ENCODE results near the gene ROR2. TPM values are rescaled to one million over a fixed set of nuclear protein-coding genes. Genes with fewer than 3 reads are reported as not detected.

The ROR2 gene
- total RNA-seq, 1 experiment from 2014 or later, result 40.0 TPM

DNA sequence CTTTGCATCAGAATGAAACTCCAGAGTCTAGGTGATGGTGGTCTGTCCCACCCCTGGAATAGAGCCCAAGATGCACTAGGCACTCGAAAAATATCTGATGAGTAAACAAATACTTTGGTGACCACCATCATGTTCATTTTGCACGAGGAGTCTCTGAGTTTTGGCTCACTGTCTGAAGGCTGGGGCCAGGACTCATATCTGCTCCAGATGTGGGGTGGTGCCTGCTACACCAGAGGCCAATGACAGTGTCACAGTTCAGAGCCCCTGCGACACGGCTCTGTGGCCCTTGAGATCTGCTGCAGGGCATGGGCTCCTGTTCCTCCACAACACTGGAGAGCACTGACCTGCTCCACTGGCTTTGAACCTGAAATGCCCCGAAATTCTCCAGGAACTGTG is 164.6 kb downstream of the ROR2 start:
- no peak for DNase-seq
- H3K27me3 ChIP-seq (ENCODE audit: control insufficient read depth, insufficient read depth, low read length), result no peaks in the 10 kb centered on the region
- no peak overlapping the region for H3K4me3 ChIP-seq (ENCODE audit: insufficient read depth, low read depth, low read length)
- no peaks in the 10 kb centered on the region for H3K36me3 ChIP-seq (replicated peaks; ENCODE audit: control insufficient read depth, insufficient read depth, low read length)

DNA sequence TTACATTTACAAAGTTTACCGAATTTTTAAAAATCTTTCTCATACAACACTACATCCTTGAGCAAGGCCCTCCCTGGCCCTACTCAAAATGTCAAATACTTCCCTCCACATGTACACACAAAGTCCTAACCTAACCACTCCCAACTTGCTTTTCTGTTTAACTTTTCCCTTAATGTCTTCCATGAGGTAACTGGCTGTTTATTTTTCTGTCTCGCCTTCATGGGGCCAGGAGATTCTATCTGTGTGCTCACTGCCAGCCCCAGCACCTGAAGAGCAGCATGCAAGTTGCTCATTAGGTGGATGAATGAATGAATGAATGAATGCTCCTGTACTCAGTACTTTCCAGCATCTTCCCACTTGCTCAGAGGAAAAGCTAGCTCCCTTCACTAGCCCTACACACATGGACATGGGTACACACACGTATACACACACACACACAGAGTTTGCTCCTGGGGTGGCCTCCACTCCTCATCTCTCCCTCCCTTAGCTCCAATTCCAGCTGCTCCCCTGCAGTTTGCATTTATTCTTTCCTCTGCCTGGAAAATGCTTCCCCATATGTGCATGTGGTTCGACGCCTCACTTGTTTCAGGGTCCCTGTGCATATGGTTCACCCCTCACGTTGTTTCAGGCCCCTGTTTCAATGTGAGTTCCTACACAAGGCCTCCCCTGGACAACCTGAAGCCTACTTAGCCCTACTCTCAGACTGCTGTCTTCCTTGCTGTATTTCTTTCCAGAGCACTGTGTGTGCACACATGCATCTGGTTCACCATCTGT is 165.2 kb downstream of the ROR2 start:
- no peak overlapping the region for H3K4me3 ChIP-seq (ENCODE audit: insufficient read depth, low read depth, low read length)
- no peaks in the 10 kb centered on the region for H3K27me3 ChIP-seq (ENCODE audit: control insufficient read depth, insufficient read depth, low read length)
- DNase-seq, result no peak
- H3K36me3 ChIP-seq (replicated peaks; ENCODE audit: control insufficient read depth, insufficient read depth, low read length), result no peaks in the 10 kb centered on the region

DNA sequence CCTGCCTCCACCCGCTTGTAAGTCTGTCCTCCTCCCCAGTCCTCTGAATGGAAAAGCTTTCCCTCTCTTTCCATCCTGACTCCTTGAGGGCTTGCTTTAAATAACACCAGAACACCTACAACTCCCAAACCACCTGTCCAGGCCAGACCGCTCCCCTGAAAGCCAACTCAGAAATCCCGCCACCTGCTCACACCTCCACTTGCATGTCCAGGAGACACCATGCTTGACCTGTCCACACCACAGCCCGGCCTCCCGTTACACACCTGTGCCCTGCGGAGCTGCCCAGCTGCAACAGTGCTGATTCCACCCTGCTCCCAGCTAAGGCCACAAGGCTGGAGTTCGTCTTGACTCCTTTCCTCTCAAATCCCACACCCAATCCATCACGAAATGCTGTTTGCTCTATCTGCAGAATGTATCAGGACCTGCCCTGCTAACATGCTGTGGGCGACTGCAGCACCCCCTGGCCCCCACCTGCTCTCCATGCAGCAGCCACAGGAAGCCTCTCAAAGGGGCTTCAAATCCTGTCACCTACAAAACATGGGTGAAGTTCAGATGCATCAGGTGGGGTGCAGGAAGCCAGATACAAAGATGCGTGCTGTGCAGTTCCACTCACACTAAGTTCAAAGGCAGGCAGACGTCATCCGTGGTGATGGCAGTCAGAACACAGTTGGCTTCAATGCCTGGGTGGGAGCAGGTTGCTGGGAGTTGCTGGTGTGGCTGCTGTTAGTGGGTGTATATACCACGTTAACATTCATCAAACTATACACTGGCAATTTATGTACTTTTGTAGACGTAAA is 166.0 kb downstream of the ROR2 start:
- Histone ChIP-seq H3K27me3 (ENCODE audit: control insufficient read depth, insufficient read depth, low read length) (no peaks in the 10 kb centered on the region), H3K36me3 (replicated peaks; ENCODE audit: control insufficient read depth, insufficient read depth, low read length) (no peaks in the 10 kb centered on the region), H3K4me3 (ENCODE audit: insufficient read depth, low read depth, low read length) (no peak overlapping the region)
- no peak for DNase-seq

DNA sequence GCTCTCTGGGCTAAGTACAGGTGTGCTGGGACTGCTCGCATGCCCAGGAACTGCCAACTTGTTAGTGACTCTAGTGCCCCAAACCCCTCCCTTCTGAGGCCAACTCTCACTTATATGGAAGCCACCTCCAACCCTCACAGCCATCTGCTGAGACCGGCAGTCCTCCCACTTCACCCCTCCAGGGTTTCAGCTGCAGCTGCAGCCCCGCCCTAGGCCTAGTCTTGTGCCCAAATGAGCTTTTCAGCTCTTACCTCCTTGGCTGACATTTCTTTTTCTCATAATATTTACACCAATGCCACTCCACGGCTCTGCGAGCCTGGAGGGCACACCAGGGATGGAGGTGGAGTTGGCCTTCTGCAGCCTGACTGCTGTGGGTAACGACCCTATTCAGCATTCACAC is 166.6 kb downstream of the ROR2 start:
- no peak overlapping the region for H3K4me3 ChIP-seq (ENCODE audit: insufficient read depth, low read depth, low read length)
- no peaks in the 10 kb centered on the region for H3K36me3 ChIP-seq (replicated peaks; ENCODE audit: control insufficient read depth, insufficient read depth, low read length)
- no peak for DNase-seq

DNA sequence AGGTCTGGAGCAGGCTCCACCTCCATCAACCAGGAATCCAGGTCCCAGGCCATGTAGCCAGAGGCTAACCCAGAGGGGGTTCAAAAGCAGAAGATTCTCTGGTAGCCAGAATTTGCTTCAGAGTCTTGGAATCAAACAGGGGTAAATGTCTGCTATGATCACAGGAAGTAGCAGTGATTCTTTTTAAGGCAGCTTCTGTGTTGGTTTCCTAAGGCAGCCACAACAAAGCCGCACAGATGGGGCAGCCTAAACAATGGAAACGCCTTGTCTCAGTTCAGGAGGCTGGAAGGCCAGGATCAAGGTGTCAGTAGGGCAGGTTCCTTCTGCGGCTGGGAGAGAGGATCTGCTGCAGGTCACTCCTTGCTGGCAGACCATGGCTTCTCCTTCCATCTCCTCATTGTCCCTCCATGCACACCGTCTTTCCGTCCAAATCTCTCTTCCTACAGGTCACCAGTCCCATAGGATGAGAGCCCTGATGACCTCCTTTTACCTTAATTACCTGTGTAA is 167.3 kb downstream of the ROR2 start:
- Histone ChIP-seq H3K27me3 (ENCODE audit: control insufficient read depth, insufficient read depth, low read length) (no peaks in the 10 kb centered on the region), H3K36me3 (replicated peaks; ENCODE audit: control insufficient read depth, insufficient read depth, low read length) (no peaks in the 10 kb centered on the region), H3K4me3 (ENCODE audit: insufficient read depth, low read depth, low read length) (no peak overlapping the region)
- no peak for DNase-seq

More for the DNA sequence above, 166.6 kb downstream of the ROR2 start:
- H3K27me3 ChIP-seq (ENCODE audit: control insufficient read depth, insufficient read depth, low read length), result no peaks in the 10 kb centered on the region

- Histone ChIP-seq H3K36me3 (replicated peaks; ENCODE audit: control insufficient read depth, insufficient read depth, low read length) (no peaks in the 10 kb centered on the region), H3K4me3 (ENCODE audit: insufficient read depth, low read depth, low read length) (no peak overlapping the region), H3K27me3 (ENCODE audit: control insufficient read depth, insufficient read depth, low read length) (no peaks in the 10 kb centered on the region)
- peak; percentile 47 for DNase-seq
Measured at GRCh38 chr9:91781906-91782305, 168.1 kb downstream of the ROR2 start.

GRCh38 chr9:91781116-91781515 is 168.9 kb downstream of the ROR2 start:
- Histone ChIP-seq H3K36me3 (replicated peaks; ENCODE audit: control insufficient read depth, insufficient read depth, low read length) (no peaks in the 10 kb centered on the region), H3K4me3 (ENCODE audit: insufficient read depth, low read depth, low read length) (no peak overlapping the region), H3K27me3 (ENCODE audit: control insufficient read depth, insufficient read depth, low read length) (no peaks in the 10 kb centered on the region)
- no peak for DNase-seq

- DNase-seq, result no peak
- H3K36me3 ChIP-seq (replicated peaks; ENCODE audit: control insufficient read depth, insufficient read depth, low read length), result no peaks in the 10 kb centered on the region
- no peaks in the 10 kb centered on the region for H3K27me3 ChIP-seq (ENCODE audit: control insufficient read depth, insufficient read depth, low read length)
- no peak overlapping the region for H3K4me3 ChIP-seq (ENCODE audit: insufficient read depth, low read depth, low read length)
Measured at GRCh38 chr9:91778031-91778430, 172.0 kb downstream of the ROR2 start.

DNA sequence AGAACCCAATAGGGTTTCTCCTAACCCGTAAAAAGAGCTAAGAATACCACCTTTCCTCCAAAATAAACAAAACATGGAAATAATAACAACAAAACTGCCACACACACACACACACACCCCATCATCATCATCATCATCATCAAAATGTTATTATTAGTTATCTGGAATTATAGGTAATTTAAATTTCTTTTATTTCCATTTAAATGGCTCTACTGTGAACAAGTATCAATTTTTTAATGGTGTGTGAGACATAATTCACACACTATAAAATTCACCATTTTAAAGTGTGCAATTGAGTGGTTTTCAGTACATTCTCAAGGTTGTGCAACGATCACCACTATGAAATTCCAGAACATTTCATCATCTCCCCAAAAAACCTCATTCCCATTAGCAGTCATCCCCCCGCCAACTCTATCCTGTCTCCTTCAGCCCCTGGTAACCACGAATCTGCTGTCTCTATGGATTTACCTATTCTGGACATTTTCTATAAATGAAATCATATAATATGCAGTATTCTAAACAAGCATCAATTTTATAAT is 172.7 kb downstream of the ROR2 start:
- Histone ChIP-seq H3K36me3 (replicated peaks; ENCODE audit: control insufficient read depth, insufficient read depth, low read length) (no peaks in the 10 kb centered on the region), H3K4me3 (ENCODE audit: insufficient read depth, low read depth, low read length) (no peak overlapping the region), H3K27me3 (ENCODE audit: control insufficient read depth, insufficient read depth, low read length) (no peaks in the 10 kb centered on the region)
- no peak for DNase-seq

DNA sequence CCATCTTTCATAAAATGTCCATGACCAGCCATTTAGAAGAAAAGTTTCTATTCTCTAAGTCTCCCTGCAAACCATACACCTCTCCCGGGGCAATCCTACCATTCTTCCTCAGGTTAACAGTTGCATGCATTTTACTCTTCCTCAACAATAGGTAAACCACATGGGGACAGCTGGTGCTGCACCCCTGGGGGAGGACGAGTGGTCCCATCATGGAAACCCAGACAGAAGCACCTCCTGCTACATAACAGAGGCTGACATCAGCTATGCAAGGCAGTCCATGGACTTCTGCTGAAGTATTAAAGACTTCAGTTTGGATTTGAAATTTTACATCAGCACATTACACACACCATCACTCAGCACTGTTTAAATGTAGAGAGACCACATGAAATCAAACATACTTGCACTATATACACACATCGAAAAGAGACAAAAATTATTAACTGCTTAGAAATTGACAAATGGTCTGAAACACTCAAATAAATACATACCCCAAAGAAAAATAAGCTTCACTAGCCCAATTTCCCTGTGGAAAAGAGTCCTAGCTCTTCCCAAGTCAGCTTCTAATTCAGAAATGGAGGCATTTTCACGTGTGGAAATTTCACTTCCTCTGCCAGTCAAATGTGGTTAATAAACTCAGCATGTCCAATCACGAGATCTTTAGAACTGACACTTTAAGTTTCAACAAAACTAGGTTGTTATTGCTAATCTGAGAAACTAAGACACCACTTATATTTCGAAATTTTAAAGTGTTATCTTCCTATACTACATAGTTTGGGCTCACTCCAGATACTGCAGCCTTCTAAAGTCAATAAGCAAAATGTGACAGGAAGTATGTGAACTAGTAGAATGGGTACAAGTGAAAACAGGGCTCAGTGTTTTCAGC is 173.4 kb downstream of the ROR2 start:
- no peak for DNase-seq
- Histone ChIP-seq H3K27me3 (ENCODE audit: control insufficient read depth, insufficient read depth, low read length) (no peaks in the 10 kb centered on the region), H3K36me3 (replicated peaks; ENCODE audit: control insufficient read depth, insufficient read depth, low read length) (no peaks in the 10 kb centered on the region), H3K4me3 (ENCODE audit: insufficient read depth, low read depth, low read length) (no peak overlapping the region)

GRCh38 chr9:91775708-91776028 is 174.4 kb downstream of the ROR2 start:
- DNase-seq, result no peak
- no peaks in the 10 kb centered on the region for H3K36me3 ChIP-seq (replicated peaks; ENCODE audit: control insufficient read depth, insufficient read depth, low read length)
- H3K4me3 ChIP-seq (ENCODE audit: insufficient read depth, low read depth, low read length), result no peak overlapping the region
- H3K27me3 ChIP-seq (ENCODE audit: control insufficient read depth, insufficient read depth, low read length), result no peaks in the 10 kb centered on the region

DNA sequence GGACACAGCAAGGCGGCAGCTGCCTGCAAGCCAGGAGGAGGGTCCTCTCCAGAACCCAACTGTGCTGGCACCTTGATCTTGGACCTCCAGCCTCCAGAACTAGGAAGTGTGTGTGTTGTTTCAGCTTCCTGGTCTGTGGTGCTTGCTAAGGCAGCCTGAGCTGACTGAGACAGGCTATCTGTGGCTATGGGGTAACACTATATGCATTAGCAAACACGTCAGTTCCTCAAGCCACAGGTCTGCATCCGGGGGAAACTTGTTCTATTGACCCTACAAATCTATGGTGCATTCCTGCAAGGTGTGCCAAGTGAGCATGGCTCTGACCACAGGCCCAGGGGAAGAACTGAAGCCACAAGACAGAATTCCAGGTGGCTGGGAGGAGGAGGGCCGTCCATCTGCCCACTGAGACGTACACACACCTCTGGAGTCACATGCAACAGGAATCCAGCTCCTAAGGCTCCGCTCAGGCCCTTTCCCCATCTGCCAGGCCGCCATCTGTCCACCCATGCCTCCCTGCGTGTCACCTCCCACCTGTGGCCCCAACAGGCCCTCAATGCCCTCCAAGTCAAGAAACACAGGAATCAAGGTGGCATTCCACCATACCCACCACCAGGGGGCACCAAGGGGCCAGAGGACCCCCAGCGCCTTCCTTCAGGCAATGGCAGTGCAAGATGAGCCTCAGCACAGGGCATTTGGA is 174.9 kb downstream of the ROR2 start:
- no peaks in the 10 kb centered on the region for H3K27me3 ChIP-seq (ENCODE audit: control insufficient read depth, insufficient read depth, low read length)
- H3K36me3 ChIP-seq (replicated peaks; ENCODE audit: control insufficient read depth, insufficient read depth, low read length), result no peaks in the 10 kb centered on the region
- DNase-seq, result peak; percentile 90
- H3K4me3 ChIP-seq (ENCODE audit: insufficient read depth, low read depth, low read length), result no peak overlapping the region

GRCh38 chr9:91773156-91773555 is 176.9 kb downstream of the ROR2 start:
- Histone ChIP-seq H3K36me3 (replicated peaks; ENCODE audit: control insufficient read depth, insufficient read depth, low read length) (no peaks in the 10 kb centered on the region), H3K4me3 (ENCODE audit: insufficient read depth, low read depth, low read length) (no peak overlapping the region), H3K27me3 (ENCODE audit: control insufficient read depth, insufficient read depth, low read length) (no peaks in the 10 kb centered on the region)
- DNase-seq, result no peak

- no peak overlapping the region for H3K4me3 ChIP-seq (ENCODE audit: insufficient read depth, low read depth, low read length)
- H3K36me3 ChIP-seq (replicated peaks; ENCODE audit: control insufficient read depth, insufficient read depth, low read length), result no peaks in the 10 kb centered on the region
- no peak for DNase-seq
- H3K27me3 ChIP-seq (ENCODE audit: control insufficient read depth, insufficient read depth, low read length), result no peaks in the 10 kb centered on the region
Measured at GRCh38 chr9:91771864-91772263, 178.2 kb downstream of the ROR2 start.

Measured in H7 (cell line).